ENCODE data around the gene ADPRS.

GRCh38 chr1:36118447-36119204 is 29.9 kb downstream of the ADPRS start:
- TF ChIP-seq CTCF (IDR thresholded peaks at IDR 0.05) (no peak), POLR2AphosphoS5 (IDR thresholded peaks at IDR 0.05) (no peak), POLR2A (IDR thresholded peaks at IDR 0.05) (no peak), EP300 (IDR thresholded peaks at IDR 0.05) (no peak)

Measured in suprapubic skin (tissue), 4 donors.